ENCODE data around the gene DKK3. TPM values are rescaled to one million over a fixed set of nuclear protein-coding genes. Genes with fewer than 3 reads are reported as not detected.
A peak's percentile ranks its signal among the peaks of the same experiment; 100 is the strongest.

The DKK3 gene
- total RNA-seq, 2 donors from 2014 or later, result 0.91 to 1.6 TPM

- no peaks in the 10 kb centered on the region for H3K9me3 ChIP-seq (ENCODE audit: control insufficient read depth, low read length, poor library complexity, severe bottlenecking)
- DNase-seq (no peak), ATAC-seq (no peak)
- no peaks in the 10 kb centered on the region for H3K36me3 Mint-ChIP-seq (ENCODE audit: low read depth)
- H3K4me1 Mint-ChIP-seq, result peaks cover 9% of the 10 kb centered on the region
- no peak overlapping the region for H3K27ac Mint-ChIP-seq
- peaks cover 9% of the 10 kb centered on the region for H3K27me3 Mint-ChIP-seq
- no peak overlapping the region for H3K4me3 Mint-ChIP-seq
Observed at GRCh38 chr11:11969380-11970215, 38.8 kb downstream of the DKK3 start.

- Mint-ChIP-seq H3K4me1 (peaks cover 13% of the 10 kb centered on the region), H3K27ac (no peak overlapping the region), H3K4me3 (no peak overlapping the region), H3K36me3 (ENCODE audit: low read depth) (no peaks in the 10 kb centered on the region), H3K27me3 (peaks cover 9% of the 10 kb centered on the region)
- ATAC-seq, result no peak
- DNase-seq, result no peak
- no peaks in the 10 kb centered on the region for H3K9me3 ChIP-seq (ENCODE audit: control insufficient read depth, low read length, poor library complexity, severe bottlenecking)
Observed at GRCh38 chr11:11968511-11969280, 39.7 kb downstream of the DKK3 start.

- H3K4me3 Mint-ChIP-seq, result no peak overlapping the region
- H3K9me3 ChIP-seq (ENCODE audit: control insufficient read depth, low read length, poor library complexity, severe bottlenecking), result no peaks in the 10 kb centered on the region
- H3K27me3 Mint-ChIP-seq, result peaks cover 9% of the 10 kb centered on the region
- DNase-seq (no peak), ATAC-seq (no peak)
- peaks cover 13% of the 10 kb centered on the region for H3K4me1 Mint-ChIP-seq
- H3K27ac Mint-ChIP-seq, result no peak overlapping the region
- no peaks in the 10 kb centered on the region for H3K36me3 Mint-ChIP-seq (ENCODE audit: low read depth)
Observed at GRCh38 chr11:11967669-11968510, 40.5 kb downstream of the DKK3 start.

GRCh38 chr11:11966826-11967668 is 41.4 kb downstream of the DKK3 start:
- H3K4me3 Mint-ChIP-seq, result no peak overlapping the region
- DNase-seq, result peak; percentile 45 to 64 (median 46)
- H3K27me3 Mint-ChIP-seq, result peaks cover 9% of the 10 kb centered on the region
- no peaks in the 10 kb centered on the region for H3K9me3 ChIP-seq (ENCODE audit: control insufficient read depth, low read length, poor library complexity, severe bottlenecking)
- H3K27ac Mint-ChIP-seq, result peak overlapping the region; percentile 51
- ATAC-seq, result peak; percentile 95
- no peaks in the 10 kb centered on the region for H3K36me3 Mint-ChIP-seq (ENCODE audit: low read depth)
- H3K4me1 Mint-ChIP-seq, result peaks cover 19% of the 10 kb centered on the region

- H3K9me3 ChIP-seq (ENCODE audit: control insufficient read depth, low read length, poor library complexity, severe bottlenecking), result no peaks in the 10 kb centered on the region
- Mint-ChIP-seq H3K4me1 (peaks cover 23% of the 10 kb centered on the region), H3K36me3 (ENCODE audit: low read depth) (no peaks in the 10 kb centered on the region), H3K27me3 (peaks cover 9% of the 10 kb centered on the region), H3K4me3 (no peak overlapping the region), H3K27ac (peak overlapping the region; percentile 51)
- ATAC-seq (no peak), DNase-seq (no peak)
Observed at GRCh38 chr11:11966354-11966741, 42.1 kb downstream of the DKK3 start.

GRCh38 chr11:11965656-11966353 is 42.6 kb downstream of the DKK3 start:
- no peaks in the 10 kb centered on the region for H3K36me3 Mint-ChIP-seq (ENCODE audit: low read depth)
- H3K9me3 ChIP-seq (ENCODE audit: control insufficient read depth, low read length, poor library complexity, severe bottlenecking), result no peaks in the 10 kb centered on the region
- peaks cover 27% of the 10 kb centered on the region for H3K4me1 Mint-ChIP-seq
- DNase-seq (no peak), ATAC-seq (no peak)
- H3K27me3 Mint-ChIP-seq, result peaks cover 9% of the 10 kb centered on the region
- H3K27ac Mint-ChIP-seq, result peak overlapping the region; percentile 51
- H3K4me3 Mint-ChIP-seq, result no peak overlapping the region

GRCh38 chr11:11965192-11965591 is 43.2 kb downstream of the DKK3 start:
- peaks cover 6% of the 10 kb centered on the region for H3K27me3 Mint-ChIP-seq
- H3K4me1 Mint-ChIP-seq, result peaks cover 34% of the 10 kb centered on the region
- no peak overlapping the region for H3K4me3 Mint-ChIP-seq
- no peaks in the 10 kb centered on the region for H3K36me3 Mint-ChIP-seq (ENCODE audit: low read depth)
- ATAC-seq, result no peak
- no peak for DNase-seq
- H3K9me3 ChIP-seq (ENCODE audit: control insufficient read depth, low read length, poor library complexity, severe bottlenecking), result no peaks in the 10 kb centered on the region
- H3K27ac Mint-ChIP-seq, result no peak overlapping the region

- Mint-ChIP-seq H3K4me3 (no peak overlapping the region), H3K27ac (no peak overlapping the region), H3K4me1 (peaks cover 38% of the 10 kb centered on the region), H3K27me3 (peaks cover 2% of the 10 kb centered on the region), H3K36me3 (ENCODE audit: low read depth) (no peaks in the 10 kb centered on the region)
- H3K9me3 ChIP-seq (ENCODE audit: control insufficient read depth, low read length, poor library complexity, severe bottlenecking), result no peaks in the 10 kb centered on the region
- ATAC-seq (no peak), DNase-seq (no peak)
Observed at GRCh38 chr11:11964774-11965150, 43.7 kb downstream of the DKK3 start.

GRCh38 chr11:11963842-11964773 is 44.3 kb downstream of the DKK3 start:
- peaks cover 44% of the 10 kb centered on the region for H3K4me1 Mint-ChIP-seq
- no peak overlapping the region for H3K4me3 Mint-ChIP-seq
- ATAC-seq, result no peak
- no peaks in the 10 kb centered on the region for H3K36me3 Mint-ChIP-seq (ENCODE audit: low read depth)
- H3K27me3 Mint-ChIP-seq, result no peaks in the 10 kb centered on the region
- H3K27ac Mint-ChIP-seq, result no peak overlapping the region
- DNase-seq, result no peak
- H3K9me3 ChIP-seq (ENCODE audit: control insufficient read depth, low read length, poor library complexity, severe bottlenecking), result no peaks in the 10 kb centered on the region

- Mint-ChIP-seq H3K36me3 (ENCODE audit: low read depth) (no peaks in the 10 kb centered on the region), H3K4me1 (peaks cover 52% of the 10 kb centered on the region), H3K27me3 (no peaks in the 10 kb centered on the region), H3K4me3 (no peak overlapping the region), H3K27ac (no peak overlapping the region)
- no peaks in the 10 kb centered on the region for H3K9me3 ChIP-seq (ENCODE audit: control insufficient read depth, low read length, poor library complexity, severe bottlenecking)
- ATAC-seq, result no peak
- no peak for DNase-seq
Observed at GRCh38 chr11:11963067-11963466, 45.4 kb downstream of the DKK3 start.

- H3K4me3 Mint-ChIP-seq, result no peak overlapping the region
Observed at GRCh38 chr11:11961399-11962028, 46.9 kb downstream of the DKK3 start.

More at GRCh38 chr11:11961399-11962028, 46.9 kb downstream of the DKK3 start:
- H3K9me3 ChIP-seq (ENCODE audit: control insufficient read depth, low read length, poor library complexity, severe bottlenecking), result no peaks in the 10 kb centered on the region
- DNase-seq (no peak), ATAC-seq (no peak)
- Mint-ChIP-seq H3K36me3 (ENCODE audit: low read depth) (no peaks in the 10 kb centered on the region), H3K27me3 (no peaks in the 10 kb centered on the region), H3K4me1 (peaks cover 50% of the 10 kb centered on the region), H3K27ac (no peak overlapping the region)
